Stimulated activated CD8-positive, alpha-beta memory T cell treated with anti-CD3 and anti-CD28 coated beads, Interleukin-12 subunit alpha, Interleukin-12 subunit beta, amount 100 ng/mL, for 24 hours (primary cell): ENCODE measurements around the gene TBC1D5.
"Not testable (repeated sequence)": the region's sequence is repeated elsewhere in the genome, so short reads cannot be mapped to it uniquely, and the experiment has no call there.

ENCODE experiments used
- DNase-seq: peaks from one replicate; pipeline ENCODE4 v3.0.0-alpha.2; 2020; ENCODE audit errors: extremely low read depth

The TBC1D5 gene

DNA sequence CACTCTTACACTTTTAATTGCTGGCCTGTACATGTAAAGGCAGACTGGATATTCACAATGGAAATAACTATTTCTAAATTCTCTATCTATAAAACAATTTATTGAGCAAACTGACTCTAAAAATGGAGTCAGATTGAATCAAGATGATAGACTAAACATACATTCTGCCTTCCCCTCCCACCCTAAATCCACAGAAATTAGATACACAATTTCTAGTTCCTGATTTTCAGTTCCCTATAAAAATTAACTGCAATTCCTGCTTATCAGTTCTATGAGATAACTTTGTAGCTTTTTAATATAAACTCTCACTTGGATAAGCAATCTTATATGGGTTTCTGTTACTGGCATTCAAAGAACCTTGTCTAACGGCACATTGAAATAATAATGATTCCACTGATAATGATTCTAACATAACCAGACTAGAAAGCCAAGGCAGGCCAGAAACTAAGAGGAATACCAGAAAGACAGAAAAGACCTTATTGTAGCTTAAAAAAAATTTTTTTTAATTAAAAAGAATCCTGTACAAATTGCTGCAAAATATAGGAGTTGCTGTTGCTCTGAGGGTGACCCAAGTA lies 33.1 kb downstream of the TBC1D5 start:
- DNase-seq: no peak

DNA sequence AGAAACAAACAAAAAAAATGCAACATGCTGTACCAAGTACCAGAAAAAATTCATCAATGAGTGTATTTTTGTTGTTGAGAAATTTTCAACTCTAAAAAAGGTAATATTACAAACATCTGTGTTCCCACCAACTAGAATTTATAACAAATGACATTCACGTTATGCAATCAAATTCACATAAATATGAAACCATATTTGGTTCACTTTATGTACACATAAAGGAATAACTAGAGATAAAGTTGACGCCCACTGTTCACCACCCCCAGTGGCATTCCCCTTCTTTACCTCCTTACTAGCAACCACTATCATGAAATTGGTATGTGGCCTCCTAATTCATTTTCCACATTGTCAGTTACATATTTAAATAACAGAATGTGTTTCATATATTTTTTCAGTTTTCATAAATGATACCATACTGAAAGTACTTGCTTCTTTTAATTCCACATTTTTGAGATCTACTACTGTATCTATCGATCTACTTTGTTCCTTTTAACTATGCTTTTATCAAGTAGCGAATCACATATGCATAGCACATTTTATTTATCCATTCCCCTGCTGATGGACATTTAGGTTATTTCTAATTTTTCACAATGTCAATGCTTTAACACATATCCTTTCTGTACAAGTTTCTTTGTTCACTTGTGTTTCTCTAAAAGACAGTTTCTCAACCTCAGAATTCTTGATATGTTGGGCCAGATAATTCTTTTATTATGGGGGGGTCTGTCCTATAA lies 34.5 kb downstream of the TBC1D5 start:
- DNase-seq: no peak

DNA sequence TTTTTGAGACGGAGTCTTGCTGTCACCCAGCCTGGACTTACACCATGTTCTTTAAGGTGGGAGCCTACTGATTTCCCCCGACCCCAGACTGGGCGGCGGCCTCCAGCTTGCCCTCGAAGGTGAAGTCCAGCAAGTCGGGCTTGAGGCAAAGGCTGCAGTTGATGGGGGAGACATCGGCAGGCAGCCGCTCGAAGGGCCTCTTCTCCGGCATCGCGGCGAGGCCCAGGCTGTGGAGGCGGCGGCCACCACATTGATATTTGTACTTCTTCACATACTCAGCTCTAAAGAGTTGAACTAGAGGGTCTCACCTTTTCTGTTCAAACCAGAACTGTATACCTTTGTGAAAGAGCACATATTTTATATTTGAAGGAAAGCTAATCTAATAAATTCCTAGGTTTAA lies 36.4 kb downstream of the TBC1D5 start:
- not testable (repeated sequence) for DNase-seq

DNA sequence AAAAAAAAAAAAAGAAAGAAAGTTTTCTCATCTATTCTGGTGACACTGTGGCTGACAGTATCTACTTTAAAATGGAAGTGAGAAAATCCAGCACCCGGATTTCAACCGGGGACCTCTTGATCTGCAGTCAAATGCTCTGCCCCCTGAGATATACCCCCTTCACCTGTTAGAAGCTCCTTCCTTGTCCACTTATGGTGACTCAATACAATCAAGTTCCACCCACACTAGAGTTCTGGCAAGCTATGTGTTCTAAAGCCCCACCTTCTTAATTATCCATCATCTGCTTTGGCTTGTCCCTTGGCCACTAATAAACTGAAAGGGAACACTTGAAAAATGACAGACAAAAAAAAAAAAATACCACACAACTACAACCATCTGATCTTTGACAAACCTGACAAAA lies 42.6 kb downstream of the TBC1D5 start:
- not testable (repeated sequence) for DNase-seq

DNA sequence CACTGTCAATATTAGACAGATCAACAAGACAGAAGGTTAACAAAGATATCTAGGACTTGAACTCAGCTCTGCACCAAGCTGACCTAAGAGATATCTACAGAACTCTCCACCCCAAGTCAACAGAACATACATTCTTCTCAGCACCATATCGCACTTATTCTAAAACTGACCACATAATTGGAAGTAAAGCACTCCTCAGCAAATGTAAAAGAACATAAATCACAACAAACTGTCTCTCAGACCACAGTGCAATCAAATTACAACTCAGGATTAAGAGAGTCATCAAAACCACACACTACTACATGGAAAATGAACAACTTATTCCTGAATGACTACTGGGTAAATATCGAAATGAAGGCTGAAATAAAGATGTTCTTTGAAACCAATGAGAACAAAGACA lies 46.8 kb downstream of the TBC1D5 start:
- DNase-seq: not testable (repeated sequence)

DNA sequence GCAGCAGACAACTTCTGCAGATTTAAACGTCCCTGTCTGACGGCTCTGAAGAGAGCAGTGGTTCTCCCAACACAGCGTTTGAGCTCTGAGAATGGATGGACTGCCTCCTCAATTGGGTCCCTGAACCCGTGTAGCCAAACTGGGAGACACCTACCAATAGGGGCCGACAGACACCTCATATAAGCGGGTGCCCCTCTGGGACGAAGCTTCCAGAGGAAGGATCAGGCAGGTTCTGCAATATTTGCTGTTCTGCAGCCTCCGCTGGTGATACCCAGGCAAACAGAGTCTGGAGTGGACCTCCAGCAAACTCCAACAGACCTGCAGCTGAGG lies 48.8 kb downstream of the TBC1D5 start:
- not testable (repeated sequence) for DNase-seq

DNA sequence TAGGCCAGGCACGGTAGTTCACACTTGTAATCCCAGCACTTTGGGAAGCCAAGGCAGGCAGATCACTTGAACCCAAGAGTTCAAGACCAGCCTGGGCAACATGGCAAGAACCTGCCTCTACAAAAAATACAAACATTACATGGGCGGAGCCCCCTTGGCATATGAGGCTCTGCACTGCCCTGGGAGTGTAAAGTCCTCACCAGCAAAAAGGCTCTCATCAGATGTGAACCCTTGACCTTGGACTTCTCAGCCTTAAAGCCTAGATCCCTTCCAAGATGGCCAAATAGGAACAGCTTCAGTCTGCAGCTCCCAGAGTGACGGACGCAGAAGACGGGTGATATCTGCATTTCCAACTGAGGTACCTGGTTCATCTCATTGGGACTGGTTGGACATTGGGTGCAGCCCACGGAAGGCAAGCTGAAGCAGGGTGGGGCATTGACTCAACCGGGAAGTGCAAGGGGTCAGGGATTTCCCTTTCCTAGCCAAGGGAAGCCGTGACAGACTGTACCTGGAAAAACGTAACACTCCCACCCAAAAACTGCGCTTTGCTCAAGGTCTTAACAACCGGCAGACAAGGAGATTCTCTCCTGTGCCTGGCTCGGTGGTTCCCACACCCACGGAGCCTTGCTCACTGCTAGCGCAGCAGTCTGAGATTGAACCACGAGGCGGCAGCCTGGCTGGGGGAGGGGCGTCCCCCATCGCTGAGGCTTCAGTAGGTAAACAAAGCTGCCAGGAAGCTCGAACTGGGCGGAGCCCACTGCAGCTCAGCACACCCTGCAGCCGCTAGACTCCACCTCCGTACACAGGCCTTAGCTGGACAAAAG lies 49.4 kb downstream of the TBC1D5 start:
- not testable (repeated sequence) for DNase-seq

DNA sequence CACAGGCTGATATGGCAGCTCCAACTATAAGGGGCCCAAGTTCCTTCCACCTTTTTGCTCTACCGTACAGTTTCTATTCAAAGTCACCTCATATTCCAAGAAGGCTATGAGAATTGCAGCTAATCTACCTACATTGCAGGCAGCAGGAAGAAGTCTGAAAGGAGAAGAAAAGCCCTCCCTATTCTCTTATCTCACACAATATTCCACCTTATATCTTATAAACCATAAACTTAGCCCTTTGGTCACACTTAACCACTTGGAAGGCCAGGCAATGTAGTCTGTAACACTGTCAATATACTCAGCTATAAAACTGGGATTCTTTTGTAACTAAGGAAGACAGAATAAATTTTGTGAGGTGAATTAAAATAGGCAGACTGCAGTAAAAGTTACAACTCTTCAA lies 54.9 kb downstream of the TBC1D5 start:
- DNase-seq: no peak

DNA sequence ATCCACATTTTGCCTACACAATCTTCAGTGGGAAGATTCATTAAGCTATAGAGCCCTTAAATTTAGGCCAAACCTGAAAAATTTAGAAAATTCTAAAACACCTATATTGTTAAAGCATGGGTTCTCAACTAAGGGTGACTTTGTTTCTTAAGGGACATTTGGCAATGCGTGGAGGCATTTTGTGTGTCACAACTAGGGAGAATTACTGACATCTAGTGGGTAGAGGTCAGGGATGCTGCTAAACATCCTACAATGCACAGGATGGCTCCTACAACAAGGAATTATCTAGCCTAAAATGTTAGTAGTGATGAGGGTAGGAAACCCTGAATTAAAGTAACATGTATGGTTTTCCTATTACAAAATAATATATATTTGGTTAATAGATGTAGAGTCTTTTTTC lies 55.8 kb downstream of the TBC1D5 start:
- no peak for DNase-seq

DNA sequence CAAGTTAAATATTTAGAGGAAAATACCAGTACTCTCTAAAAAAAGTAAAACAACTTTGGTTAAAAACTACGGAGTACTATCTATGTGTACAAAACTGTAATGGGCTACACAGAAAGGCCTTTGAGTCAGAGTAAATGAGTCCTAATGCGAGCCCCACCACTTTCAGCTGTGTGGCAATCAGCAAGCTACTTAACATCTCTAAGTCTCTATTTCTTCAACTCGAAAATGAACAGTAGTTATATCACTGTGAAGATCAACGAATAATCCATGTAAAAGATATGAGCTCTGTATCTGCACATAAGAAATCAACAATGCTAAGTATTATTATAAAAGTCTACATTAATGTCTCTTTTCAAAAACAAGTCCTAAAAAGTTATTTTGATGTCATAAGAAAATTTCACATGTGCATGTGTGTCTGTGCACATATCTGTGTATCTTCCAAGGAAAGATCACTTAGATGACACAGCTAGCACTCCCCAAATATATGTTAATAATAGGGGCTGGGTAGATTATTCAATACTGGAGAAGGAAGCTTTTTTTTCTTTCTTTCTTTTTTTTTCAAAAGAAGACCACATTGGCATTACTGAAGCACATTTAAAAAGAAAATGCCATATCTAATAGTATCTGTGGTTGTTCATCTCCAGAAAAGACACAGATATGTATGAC lies 58.8 kb downstream of the TBC1D5 start:
- no peak for DNase-seq

DNA sequence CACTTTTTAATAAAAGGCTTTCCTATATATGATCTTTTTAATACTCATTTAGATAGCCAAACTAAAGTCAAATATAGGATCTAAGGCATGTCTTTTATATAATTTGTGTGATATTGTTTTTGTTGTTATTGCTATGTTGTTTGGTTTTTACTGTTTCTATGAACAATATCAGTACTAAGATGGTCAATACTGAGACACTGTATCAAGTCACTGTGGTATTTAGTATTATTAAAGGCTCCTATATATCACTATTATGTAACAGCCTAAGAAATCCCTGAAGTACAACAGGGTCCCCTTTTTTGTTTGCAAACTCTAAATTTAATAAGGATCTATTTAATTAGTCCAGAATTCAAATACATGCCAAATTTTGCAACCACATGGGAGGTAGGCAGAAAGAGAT lies 61.9 kb downstream of the TBC1D5 start:
- DNase-seq: no peak

DNA sequence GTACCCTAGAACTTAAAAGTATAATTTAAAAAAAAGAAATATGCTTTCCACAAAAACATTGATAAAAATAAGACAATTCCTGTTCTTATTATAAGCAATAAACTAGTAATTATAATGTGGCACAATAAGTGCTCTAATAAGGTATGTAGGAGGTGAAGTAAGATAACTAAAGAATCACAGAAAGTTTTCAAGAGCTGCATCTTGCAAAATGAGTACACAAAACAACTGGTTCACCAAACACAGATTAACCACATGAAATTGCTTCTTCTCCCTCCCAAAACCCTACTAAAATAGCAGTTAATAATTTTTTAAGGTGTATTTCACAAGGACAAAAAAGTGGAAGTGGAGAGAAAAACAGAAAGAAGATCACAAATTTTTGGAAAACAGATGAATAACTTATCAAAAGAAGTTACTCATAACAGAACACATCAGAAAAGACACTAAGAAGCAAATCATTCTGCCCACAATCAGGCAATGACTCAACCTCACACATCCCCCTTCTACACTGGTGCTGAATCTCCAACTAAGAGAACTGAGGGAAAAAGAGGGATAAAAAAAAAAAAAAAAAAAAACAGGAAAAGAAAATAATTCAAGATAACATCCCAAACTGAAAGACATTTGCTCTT lies 64.2 kb downstream of the TBC1D5 start:
- DNase-seq: no peak

DNA sequence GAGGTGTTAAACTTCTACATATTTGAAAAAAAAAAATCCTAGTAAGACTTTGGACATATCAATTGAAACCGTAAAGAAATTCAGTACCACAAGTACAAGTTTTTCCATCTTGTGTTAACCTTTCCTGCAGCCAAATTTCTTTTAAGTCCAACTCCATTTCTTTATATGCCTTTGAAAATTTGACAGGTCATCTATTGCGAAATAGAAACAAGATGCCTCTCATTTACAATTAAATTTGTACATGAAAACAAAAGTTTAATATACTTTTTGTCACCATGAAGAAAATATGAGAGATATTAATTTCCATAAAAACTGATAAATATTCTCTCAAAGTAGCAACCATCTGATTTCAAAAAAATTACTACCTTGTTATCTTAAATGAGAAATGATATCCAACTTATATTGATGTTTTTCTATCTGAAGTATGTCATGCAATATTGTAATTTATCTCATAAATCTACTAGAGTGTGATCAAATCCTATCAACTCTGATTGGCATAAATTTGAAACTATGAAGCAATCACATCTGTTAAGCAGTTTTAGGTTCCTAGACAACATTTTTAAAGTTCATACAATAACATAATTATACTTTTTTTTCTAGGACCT lies 68.2 kb downstream of the TBC1D5 start:
- no peak for DNase-seq

DNA sequence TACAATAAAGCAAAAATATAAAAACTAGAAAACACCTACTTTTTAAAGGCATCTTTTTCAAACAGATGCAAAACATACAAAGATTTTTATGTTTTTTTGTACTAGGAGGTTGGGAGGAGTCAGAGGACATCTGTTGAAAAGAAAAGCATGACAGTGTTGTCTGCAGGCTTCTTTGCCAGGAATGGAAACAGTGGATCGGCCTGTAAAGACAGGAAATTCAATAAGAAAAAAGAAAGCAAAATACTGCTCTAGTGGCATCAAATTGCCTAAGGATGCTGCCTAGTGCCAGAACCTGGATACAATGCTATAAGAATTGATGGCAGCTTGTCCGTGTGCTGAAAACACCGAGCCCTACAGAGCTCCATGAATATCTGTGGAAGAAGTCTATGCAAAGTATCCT lies 69.9 kb downstream of the TBC1D5 start:
- no peak for DNase-seq

DNA sequence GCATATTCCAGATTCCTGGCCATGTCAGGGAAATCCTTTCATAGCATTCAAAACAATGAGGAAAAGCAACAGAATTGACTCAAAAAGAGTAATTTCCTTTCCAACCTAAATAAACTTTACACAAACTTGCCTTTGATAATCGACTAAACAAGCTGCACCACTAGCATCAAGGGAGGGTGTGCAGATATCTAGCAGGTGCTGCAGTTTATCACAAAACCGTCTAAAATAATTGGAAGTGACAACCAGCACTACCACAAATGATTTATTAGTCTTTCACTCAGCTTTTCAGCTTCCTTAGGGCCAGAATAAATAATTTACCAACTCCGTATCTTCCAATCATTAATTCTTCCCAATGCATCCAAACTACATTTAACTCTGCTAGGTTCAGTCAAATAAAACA lies 71.7 kb downstream of the TBC1D5 start:
- no peak for DNase-seq

DNA sequence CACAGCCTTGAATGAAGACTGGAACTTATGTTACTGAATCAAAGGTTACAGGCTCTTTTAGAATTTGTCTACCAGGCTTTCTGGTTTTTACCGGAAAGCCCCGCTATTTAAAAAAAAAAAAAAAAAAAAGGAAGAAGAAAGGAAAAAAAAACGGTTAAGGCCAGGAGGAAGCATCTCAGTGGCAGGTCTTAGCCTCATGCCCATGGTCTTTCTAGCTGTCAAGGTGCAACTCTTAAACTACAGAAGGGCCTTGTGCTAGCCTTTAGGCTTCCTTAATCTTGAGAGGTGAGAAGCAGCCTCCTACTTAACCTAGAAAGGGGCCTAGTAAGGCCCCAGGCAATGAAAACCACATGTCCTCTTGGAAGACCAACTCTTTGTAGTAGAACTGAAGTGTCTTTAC lies 77.5 kb downstream of the TBC1D5 start:
- no peak for DNase-seq

DNA sequence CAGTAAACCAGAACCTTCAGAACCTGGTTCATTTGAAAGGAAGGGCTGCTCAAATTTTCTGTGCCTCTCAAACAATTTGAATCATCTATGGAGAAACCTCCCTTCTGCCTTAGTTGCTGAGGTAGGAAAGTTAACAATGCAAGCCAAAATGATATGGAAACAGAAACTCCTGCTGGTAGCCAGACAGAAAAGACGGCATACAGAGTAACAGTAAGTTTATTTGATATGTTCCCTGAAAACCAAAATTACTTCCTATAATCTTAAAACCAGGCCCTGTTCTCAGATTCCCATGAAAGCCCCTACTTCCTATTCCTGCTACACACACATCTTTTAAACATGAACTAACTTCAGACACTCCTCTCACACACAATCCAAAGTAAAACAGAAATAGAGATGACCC lies 86.2 kb downstream of the TBC1D5 start:
- no peak for DNase-seq

DNA sequence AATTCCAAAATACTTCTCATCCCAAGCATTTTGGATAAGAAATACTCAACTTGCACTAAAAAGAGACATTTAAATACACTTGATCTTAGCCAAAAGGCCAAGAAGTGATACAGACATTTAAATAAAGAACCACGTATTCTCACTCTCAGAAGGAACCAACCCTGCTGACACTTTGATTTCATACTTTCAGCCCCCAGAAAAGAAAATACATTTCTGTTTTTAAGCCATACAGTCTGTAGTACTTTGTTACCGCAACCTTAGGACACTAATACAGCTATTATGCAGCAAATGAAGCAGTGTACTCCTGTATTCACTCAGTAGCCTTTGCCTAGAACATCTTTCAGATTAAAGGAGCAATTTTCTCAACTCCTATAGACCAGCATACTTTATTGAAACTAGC lies 86.7 kb downstream of the TBC1D5 start:
- DNase-seq: no peak

DNA sequence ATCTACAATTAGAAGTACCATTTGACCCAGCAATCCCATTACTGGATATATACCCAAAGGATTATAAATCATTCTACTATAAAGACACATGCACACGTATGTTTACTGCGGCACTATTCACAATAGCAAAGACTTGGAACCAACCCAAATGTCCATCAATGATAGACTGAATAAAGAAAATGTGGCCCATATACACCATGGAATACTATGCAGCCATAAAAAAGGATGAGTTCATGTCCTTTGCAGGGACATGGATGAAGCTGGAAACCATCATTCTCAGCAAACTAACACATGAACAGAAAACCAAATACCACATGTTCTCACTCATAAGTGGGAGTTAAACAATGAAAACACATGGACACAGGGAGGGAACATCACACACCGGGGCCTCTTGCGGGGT lies 92.7 kb downstream of the TBC1D5 start:
- not testable (repeated sequence) for DNase-seq

DNA sequence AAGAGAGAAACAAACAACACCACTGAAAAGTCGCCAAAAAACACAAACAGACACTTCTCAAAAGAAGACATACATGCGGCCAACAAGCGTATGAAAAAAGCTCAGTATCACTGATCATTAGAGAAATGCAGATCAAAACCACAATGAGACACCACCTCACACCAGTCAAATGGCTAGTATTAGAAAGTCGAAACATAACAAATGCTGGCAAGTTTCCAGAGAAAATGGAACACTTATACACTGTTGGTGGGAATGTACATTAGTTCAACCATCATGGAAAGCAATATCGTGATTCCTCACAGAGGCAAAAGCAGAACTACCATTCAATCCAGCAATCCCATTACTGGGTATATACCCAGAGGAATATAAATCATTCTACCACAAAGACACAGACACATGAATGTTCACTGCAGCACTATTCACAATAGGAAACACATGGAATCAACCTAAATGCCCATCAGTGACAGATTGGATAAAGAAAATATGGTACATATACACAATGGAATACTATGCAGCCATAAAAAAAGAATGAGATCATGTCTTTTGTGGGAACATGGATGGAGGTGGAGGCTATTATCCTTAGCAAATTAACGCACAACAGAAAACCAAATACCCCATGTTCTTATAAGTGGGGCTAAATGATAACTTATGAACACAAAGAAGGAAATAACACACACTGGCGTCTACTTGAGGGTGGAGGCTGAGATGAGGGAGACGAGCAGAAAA lies 93.6 kb downstream of the TBC1D5 start:
- not testable (repeated sequence) for DNase-seq
